ENCODE data around the gene GMDS.

GMDS gene

DNA sequence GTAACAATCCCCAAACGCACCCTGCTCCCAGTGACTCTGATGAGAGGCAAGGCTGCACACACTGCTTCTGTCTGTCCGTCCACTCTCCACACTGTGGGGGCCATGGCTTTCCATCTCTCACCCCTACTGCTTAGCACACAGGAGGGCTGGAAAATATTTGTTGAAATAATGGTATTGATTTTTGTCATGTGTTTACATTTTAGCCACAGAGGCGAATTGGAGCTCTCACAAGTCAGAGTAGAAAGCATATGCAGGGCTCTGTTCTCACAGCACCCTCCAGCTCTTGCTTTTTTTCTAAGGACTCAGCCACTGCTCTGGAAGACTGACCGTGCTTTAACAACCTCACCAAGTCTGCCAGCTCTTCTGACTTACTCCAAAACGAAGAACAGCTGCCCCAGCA lies 273.8 kb downstream of the GMDS start:
- no peak for DNase-seq

DNA sequence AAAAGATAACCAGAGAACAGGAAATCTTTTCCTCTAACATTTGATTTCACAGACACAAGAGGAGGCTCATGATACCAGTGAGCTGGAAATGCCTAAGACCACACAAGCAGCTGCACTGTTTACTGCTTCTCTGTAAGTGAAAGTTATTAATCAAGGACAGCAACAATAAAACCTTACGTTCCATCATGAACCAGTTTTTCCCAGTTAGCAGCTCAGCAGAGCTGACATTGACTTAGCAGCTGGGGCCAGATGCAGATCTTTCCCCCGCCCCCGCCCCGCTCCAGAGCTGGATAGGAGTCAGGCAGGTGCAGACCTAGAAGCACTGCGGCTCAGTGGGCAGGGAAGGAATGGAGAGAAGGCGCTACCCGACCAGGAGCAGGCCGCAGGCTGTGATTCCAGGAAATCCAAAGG lies 275.2 kb downstream of the GMDS start:
- DNase-seq: no peak

DNA sequence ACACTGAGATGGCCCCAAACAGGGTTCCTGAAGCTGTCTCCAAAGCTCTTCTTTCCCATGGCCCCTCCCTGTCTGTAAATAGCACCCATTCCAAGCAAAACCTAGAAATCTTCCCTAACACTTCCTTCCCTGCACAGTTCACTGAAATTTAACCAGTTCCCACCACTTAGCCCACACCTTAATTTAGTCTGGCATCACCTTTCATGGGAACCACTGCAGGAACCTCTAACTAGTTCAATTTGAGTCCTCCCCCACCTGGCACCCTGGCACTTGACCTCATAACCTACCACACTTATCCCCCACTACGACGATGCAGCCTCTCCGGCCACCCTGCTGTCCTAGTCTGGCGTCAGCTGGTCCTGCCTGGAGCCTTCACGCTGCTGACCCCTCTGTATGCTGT lies 278.7 kb downstream of the GMDS start:
- no peak for DNase-seq

DNA sequence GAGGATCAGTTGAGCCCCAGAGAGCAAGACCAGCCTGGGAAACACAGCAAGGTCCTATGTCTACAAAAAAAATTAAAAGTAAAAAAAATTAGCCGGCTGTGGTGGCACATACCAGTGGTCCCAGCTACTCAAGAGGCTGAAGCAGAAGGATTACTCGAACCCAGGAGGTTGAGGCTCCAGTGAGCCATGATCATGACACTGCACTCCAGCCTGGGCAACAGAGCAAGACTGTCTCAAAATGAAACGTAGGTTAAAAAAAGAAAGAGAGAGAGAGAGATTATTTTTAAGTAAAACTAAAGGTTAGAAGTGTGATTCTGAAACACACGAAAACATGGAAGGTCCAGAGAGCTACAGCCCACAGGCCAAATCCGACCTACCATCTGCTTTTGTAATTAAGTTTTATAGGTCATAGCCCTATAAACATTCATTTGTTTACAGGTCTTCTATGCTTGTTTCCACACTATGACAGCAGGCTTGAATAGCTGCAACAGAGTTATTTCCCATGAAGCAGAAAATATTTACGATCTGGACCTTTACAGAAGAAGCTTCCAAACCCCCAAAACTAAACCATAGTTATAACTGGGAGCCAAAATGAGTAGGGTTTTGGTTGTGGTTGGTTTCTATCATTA lies 279.7 kb downstream of the GMDS start:
- DNase-seq: no peak

DNA sequence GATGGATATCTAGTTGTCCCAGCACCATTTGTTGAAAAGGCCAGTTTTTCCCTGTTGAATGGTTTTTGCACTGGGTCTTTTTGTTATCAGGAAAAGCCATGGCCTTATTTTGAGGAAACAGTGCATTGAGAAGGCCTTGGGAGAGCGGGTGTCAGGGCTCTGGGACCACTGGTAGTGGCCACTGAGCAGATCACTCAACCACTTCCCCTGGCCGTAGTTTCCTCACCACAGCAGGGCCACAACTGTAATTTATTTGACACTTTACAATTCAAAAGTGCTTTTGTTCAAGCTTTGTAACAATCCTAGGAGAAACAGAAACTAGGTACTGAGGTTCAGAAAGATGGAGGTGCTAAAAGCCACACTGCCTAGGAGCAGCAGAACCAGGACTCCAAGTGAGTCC lies 281.8 kb downstream of the GMDS start:
- no peak for DNase-seq

DNA sequence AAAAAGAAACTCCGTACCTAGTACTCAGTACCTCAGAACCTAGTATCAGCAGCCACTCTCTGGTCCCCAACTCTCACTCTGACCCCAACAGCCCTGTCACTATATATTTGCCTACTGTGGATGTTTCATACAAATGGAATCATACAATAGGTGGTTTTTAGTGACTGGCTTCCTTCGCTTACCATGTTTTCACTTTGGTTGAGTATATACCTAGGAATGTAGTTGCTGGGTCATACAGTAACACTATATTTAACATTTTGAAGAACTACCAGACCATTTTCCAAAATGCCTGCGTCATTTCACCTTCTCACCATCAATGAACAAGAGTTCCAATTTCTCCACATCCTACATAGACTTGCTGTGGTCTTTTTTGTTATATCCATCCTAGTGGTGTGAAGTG lies 283.2 kb downstream of the GMDS start:
- no peak for DNase-seq

DNA sequence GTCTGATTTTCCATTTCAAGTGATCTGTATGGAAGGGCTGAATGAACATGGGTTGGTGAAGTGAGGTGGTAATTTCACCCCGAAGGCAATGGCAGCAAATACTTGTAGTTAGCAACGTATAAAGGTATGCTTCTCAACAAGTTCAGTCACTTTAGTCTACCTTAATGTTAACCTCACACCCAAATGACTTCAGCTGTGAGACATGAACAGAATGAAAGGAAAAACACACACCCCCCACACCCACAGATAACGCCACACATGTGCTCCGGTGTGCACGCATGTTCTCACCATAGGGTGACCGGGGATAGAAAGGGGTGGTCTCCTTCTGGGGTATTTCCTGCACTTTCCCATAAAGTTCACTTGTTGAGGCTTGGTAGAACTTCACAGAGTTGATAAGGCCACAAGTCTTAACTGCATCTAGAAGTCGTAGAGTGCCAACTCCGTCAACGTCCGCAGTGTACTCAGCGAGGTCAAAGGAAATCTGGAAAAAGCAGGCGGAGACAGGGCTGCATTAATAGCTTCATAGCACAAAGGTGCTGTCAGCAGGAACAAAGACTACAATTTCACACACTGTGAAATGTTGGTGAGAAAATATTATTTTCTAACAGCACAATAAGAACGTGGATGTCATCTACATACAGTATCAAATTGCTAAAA lies 284.8 kb downstream of the GMDS start:
- DNase-seq: no peak

DNA sequence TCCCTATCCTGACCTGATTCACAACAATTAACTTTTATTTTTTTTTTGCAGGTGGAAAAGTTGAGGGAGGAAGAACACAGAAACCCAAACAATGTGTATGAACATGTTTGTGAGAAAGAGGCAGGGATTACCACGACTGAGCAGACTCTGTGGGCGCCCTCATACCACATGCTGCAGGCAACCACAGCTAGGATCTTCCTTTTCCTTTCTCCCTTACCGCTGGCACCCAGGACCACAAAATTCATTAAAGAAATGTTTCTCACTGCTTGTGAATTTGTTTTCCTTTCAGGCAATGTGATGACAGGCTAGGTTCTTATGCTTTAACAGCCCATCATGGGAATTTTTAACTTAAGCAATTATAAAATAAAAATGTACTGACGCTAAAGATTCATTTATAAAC lies 287.1 kb downstream of the GMDS start:
- no peak for DNase-seq

DNA sequence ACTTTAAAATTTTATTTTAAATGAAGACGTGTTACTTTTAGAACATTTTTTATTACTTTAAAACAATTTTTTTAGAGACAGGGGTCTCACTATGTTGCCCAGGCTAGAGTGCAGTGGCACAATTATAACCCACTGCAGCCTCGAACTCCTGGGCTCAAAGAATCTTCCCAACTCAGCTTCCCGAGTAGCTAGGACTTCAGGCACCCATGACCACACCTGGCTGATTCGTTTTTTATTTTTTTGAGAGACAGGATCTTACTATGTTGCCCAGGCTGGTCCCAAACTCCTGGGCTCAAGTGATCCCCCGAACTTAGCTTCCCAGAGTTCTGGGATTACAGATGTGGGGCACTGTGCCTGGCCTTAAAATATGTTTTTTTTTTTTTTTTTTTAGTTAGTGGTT lies 287.7 kb downstream of the GMDS start:
- no peak for DNase-seq

DNA sequence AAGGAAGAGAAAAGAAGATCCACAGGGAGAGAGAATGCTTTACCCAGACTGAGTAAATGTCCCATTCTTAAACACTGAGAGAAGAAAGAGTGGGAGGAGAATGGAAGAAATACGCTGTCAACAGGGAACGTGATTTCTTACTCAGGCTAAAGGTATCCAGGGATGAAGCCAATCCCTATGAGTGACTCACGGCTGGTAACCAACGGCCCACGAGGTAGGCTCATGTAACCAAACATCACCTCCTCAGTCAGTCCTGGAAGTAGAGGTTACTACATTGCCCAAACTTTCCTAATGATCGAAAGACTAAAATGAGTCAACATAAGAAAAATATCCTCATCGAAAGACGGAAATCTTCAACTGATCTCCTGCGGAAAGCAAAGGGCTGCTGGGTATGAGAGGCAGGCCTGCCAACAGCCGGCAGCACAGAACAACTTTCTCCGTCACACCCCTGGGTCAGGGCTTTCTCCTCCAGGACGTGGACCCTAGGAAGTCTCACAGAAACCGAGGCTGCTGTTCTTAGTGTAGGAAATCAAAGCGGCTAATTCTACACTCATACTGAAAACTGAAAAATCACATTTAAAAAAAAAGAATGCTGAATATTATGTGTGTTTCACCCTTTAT lies 292.6 kb downstream of the GMDS start:
- DNase-seq: peak; percentile 43

DNA sequence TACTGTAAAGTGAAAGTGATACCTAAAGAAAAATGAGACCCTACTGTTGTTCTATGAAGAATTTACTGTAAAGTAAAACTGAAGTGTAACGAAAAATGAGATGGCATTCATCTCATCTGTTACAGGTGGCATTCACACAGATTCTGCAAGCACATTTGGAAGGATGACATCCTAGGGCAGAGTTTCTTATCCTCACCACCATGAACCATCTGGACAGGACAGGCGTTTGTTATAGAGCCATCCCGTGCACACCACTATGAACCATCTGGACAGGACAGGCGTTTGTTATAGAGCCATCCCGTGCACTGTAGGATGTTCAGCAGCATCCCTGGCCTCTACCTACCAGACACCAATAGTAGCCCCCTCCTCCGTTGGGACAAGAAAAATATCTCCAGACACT lies 294.8 kb downstream of the GMDS start:
- DNase-seq: no peak

DNA sequence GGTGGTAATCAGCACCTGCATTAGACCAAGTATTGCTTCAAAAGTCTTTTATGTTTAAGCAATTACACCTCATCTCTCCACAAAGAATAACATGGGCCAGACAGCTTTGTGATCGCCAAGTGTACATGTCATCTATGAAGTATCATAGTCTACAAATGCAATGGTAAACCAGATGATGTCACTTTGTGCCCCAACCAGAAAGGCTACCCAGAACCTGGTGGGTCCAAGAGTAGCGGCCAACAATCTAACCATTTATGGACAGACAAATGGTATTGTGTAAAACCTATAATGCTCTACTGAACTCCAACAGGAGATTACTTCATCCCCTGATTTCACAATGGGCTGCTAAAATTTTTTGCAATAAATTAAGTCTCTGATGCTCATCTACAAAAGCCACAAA lies 295.9 kb downstream of the GMDS start:
- DNase-seq: no peak

DNA sequence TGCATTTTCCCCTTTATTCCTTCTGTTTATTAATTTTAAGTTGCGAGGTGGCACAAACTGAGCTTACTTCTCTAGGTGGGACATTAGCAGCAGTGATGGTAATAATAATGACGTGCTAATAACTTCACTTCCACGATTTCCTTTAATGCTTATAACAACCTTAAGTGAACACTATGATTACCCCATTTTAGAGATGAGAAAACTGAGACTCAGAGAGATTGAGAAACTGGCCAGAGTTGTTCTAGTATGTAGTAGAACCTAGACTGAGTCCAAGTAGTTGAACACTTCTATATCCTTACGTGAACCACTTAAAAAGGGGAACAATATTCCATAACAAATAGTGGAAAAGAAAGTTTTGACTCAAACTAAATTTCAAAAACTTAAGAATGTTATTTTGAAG lies 297.5 kb downstream of the GMDS start:
- no peak for DNase-seq

DNA sequence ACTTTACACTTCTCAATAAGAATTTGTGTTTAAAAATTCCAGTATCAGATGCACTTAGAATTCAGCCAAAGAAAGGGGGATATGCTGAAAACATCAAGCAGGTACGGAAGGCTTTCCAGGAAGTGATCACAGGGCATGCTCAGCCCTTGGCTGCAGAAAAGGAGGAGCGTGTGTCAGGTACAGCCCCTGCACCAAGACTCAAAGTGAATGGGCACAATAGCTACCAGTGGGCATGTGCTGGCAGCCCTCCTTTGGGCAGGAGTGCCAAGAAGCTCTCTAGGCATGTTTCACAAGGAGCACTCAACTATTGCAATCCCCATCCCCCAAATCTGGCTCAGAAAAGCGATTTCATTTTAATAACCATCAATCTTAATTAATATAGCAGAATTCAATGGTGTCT lies 298.8 kb downstream of the GMDS start:
- no peak for DNase-seq

DNA sequence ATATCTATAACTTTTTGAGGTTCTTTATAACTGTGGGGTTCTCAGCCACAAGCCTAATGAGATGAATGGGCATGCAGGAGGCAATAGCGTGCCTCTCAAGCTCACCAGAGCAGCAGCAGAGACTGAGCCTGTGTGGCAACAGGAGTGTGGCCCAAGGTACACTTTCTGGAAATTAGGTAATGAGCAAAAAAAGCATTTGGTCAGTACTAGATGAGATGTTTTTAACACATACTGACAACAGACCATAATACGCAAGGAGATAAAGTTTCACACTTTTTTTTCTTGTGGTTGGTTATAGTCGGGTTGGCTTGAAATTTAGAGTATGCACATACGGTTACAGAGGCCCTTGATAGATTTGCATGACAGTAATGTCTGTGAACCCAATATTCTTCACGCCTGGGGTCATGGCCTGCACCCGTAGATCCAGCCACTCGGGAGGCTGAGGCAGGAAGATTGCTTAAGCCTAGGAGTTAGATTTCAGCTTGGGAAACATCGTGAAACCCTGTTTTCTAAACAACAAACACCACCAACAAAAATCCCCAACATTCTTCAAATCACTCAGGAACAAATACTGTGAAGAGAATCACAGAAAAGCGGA lies 300.1 kb downstream of the GMDS start:
- DNase-seq: no peak

DNA sequence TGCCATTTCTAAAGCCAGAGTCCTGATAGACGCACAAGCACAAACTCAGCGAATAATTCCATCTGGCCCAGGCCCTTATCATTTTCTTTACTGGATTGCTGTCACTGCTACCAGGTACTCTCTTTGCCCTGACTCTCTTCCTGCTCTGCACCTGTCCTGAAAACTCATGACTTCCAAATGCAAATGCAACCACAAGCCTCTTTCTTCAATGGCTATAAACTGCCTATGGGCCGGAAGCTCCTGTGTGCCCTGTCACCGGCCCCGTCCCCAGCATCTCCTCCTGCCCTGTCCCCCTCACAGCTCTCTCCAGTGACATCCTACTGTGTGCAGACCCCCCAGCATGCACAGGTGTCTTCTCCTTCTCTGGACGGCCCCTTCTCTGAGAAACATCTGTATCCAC lies 302.6 kb downstream of the GMDS start:
- no peak for DNase-seq

DNA sequence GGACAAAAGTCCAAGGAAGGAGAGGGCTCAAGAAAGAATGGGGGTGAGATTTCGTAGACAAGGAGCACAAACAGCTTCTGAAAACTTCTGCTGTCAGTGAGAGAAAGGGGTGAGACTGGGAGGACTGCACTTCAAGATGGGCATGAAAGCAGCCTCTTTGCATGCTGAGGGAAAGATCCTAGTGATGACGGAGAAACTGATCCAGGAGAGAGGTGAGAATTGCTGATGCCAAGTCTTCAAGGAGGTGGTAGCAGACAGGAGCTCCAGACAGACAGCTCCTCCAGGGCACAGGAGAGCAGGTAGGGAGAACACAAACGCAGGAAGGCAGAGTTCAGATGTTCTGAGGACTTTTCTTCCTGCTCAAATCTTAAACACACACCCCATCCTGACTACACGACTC lies 303.9 kb downstream of the GMDS start:
- no peak for DNase-seq

DNA sequence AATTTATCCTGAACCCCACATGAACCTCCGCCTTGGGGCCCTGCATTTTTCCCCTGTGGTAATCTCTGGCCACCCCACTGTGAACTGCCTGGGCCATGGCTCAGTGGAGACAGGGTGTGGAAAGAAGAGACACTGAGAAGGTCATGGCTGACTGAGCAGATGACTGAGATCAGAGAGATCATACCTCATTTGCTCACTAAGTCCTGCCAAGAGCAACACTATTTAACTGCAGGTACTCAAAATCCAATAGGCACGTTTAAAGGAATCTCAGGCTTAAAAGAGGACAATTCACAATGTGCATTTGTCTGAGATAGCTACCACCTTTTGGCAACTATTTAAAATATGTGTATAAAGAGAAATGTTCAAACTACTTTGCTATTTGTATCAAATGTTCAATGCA lies 305.0 kb downstream of the GMDS start:
- no peak for DNase-seq

DNA sequence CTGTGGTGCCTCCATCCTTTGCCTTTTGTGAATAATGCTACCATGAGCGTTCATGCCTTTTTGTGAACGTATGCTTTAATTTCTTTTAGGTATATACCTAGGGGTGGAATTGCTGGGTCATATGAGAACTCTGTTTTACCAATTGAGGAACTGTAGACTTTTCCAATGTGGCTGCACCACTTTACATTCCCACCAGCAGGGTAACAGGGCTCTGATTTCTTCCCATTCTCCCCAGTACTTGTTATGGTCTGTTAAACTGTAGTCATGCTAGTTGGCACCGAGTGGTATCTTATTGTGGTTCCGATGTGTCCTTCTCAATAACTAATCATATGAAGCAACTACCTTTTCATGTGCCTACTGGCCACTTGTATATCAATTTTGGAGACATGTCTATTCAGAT lies 312.1 kb downstream of the GMDS start:
- DNase-seq: no peak

DNA sequence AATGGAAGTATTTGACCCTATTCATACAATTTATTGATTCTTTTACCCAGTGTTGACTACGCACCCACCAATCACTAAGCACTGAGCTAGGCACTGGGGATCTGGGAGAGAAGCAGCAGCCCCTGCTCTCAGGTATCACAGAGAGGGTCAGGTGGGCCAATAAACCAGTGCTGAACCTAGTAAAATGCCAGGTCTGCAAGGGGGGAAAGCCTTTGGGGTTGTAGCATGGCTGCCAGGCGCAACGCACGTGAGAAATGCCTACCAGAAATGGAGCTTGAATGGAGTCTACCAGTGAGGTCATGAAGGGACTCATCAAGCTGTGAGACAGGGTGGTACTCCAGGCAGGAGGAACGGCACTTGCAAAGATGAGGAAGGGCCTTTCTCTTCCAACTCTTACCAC lies 313.6 kb downstream of the GMDS start:
- no peak for DNase-seq

DNA sequence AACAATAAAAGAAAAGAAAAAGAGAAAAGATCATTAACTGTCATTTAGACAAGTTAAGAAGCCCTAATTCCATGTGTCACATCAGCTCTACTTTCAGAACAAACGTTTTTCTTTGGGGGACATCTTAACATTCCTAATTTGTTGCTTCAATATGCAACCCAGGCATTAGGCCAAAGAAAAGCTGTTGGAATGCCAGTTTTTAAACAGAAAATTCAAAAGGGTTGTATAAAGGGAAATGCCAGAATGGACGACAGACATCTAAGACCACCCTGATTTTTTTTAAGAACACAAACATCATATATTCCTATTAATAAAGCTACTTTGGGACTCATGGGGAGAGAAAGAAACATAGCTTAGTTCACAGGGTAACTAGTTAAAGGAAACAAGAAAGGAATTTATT lies 315.0 kb downstream of the GMDS start:
- no peak for DNase-seq

DNA sequence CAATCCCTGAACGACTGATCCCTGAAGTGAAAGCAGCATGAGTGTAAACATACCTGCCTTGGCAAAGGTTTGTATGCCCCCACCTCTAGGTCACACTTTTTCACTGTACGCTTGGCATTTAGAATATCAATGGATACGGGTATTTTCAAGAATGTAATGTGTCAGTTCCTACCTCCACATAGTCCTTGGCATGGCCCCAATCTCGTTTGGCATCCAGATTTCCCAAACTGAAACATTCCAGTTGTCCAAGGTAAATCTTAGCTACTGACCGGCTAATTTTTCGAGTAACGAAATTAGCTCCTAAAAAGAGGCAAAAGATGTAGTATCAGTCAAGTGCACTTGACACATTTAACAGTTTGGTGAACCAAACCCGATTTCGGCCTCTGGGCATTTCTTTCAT lies 315.5 kb downstream of the GMDS start:
- DNase-seq: no peak

DNA sequence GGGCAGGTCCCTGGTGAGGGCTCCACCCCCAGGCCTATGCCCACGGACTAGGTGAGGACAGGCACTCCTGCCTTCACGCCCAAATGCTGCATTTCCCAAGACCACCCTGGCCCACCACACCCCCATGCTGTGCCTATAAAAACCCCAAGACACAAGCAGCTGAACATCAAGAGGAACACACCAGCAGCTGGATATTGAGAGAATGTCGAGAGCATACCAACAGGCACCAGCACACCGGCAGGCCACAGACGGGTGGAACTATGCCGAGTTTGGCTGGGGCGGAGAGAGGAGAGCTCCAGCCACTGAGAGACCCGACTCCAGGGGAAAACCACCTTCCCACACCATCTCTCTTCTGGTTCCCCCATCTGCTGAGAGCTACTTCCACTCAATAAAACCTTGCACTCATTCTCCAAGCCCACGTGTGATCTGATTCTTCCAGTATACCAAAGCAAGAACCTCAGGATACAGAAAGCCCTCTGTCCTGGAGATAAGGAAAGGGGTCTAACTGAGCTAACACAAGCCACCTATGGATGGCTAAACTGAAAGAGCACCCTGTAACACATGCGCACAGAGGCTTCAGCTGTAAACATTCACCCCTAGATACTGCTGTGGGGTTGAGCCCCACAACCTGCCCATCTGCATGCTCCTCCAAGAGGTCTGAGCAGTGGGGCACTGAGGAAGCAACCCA lies 319.5 kb downstream of the GMDS start:
- DNase-seq: no peak

DNA sequence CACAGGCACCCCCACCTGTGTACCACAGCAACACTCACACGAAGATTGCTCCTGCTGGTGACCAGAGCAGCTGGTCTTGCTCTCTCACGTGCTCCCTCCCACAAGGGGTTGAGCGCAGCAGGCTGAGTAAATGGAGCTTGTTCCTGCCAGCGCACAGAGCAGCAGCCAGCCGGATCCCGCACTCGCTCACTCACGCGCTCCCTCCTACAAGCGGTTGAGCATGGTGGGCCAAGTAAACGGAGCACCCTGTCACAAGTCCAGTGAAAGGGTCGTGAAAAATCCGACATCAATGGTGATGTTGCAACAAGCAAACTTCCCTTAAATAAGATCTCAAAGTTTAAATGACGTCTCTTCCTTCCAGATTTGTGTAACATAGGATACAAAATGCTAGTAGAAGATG lies 322.0 kb downstream of the GMDS start:
- no peak for DNase-seq

All from 8988T (cell line).